ENCODE results near the gene STN1. TPM values are rescaled to one million over a fixed set of nuclear protein-coding genes. Genes with fewer than 3 reads are reported as not detected.

The STN1 gene
- total and polyA plus RNA-seq, 2 of the 4 experiments (the other 2 are of a cell fraction) = 17.8 to 32.3 TPM

Other genes with a start within 250 kb of the STN1 start
- gene SH3PXD2A, start 62.6 kb downstream of the STN1 start, total RNA-seq (2012; rRNA removed) = 6.3 and 6.7 TPM in 2 replicates
- gene SH3PXD2A, start 62.6 kb downstream of the STN1 start, polyA plus RNA-seq (2012; rRNA removed) = 23.0 and 26.3 TPM in 2 replicates
- gene SLK, start 49.0 kb upstream of the STN1 start, total RNA-seq (2012; rRNA removed) = 21.5 and 54.2 TPM in 2 replicates
- gene SLK, start 49.0 kb upstream of the STN1 start, polyA plus RNA-seq (2012; rRNA removed) = 6.0 and 8.1 TPM in 2 replicates
- gene COL17A1, start 167.7 kb upstream of the STN1 start, total RNA-seq (2012; rRNA removed) = 0.18 and 0.83 TPM in 2 replicates
- 0.14 and 0.32 TPM in 2 replicates for gene COL17A1, start 167.7 kb upstream of the STN1 start, polyA plus RNA-seq (2012; rRNA removed)
- gene SFR1, start 204.0 kb upstream of the STN1 start, total RNA-seq (2012; rRNA removed) = 1.6 and 5.6 TPM in 2 replicates
- gene SFR1, start 204.0 kb upstream of the STN1 start, polyA plus RNA-seq (2012; rRNA removed) = 2.0 and 2.3 TPM in 2 replicates

All from IMR-90 (cell line).